Measurements from ENCODE around the gene PALM2AKAP2.

PALM2AKAP2 gene

DNA sequence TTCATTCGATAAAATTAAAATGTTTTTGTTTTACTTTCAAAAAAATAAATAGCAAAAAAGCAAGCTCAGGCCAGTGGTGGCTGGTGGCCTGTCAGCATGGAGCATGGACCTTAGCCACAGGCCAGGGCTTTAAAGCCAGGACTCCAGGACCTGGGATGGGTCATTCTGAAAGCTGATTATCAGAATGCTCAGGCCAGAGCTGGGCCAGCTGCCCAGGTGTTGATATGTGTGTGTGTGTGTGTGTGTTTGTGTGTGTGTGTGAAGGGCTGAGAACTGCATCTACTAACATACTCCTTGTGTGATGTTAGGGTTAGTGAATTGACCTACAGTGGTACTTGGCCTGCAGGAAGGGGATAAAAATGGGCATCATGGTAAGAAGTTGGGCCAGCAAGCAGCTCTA lies 21.5 kb downstream of the PALM2AKAP2 start:
- TF ChIP-seq, protein P1, sequence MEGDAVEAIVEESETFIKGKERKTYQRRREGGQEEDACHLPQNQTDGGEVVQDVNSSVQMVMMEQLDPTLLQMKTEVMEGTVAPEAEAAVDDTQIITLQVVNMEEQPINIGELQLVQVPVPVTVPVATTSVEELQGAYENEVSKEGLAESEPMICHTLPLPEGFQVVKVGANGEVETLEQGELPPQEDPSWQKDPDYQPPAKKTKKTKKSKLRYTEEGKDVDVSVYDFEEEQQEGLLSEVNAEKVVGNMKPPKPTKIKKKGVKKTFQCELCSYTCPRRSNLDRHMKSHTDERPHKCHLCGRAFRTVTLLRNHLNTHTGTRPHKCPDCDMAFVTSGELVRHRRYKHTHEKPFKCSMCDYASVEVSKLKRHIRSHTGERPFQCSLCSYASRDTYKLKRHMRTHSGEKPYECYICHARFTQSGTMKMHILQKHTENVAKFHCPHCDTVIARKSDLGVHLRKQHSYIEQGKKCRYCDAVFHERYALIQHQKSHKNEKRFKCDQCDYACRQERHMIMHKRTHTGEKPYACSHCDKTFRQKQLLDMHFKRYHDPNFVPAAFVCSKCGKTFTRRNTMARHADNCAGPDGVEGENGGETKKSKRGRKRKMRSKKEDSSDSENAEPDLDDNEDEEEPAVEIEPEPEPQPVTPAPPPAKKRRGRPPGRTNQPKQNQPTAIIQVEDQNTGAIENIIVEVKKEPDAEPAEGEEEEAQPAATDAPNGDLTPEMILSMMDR (IDR thresholded peaks at IDR 0.05; ENCODE audit: low read depth, low read length) = no peak
- H3K4me3 ChIP-seq (ENCODE audit: low read depth, low read length) = no peak overlapping the region

DNA sequence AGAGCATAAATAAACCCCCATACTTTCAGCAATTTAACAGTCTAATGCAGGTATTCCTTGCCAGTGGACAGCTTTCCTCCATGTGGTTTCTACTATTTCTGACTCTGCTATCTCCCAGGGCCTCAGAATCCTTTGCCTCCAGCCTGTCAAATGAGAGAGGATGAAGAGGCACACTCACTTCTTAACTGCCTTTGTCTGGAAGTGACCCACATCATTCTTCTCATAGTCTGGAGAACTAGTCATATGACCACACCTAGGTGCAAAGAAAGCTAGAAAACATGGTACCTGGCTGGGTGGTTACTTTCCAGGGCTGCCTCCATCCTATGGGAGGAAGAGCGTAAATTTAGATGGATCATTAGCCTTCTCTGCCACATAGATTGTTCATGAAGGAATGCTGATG lies 22.5 kb downstream of the PALM2AKAP2 start:
- TF ChIP-seq, protein P1 (IDR thresholded peaks at IDR 0.05; ENCODE audit: low read depth, low read length) = no peak

DNA sequence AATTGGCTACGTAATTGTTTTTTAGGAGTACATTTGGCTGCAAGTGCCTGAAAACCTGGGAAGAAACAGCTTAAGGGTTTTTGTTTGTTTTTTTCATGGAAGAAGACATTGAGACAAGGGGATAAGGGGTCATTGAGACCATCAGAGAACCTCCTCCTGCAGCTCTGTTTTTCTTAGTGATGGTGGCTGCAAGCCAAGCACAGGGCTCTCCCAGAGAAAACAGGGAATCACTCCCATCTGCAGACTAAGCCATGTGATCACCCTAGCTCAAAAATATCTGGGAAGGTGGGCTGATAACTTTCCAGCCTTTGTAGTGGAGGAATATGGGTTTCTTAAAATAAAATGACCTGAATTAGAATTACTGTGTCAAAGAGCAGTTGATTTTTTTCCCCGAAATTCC lies 25.1 kb downstream of the PALM2AKAP2 start:
- no peak overlapping the region for H3K4me3 ChIP-seq (ENCODE audit: low read depth, low read length)
- TF ChIP-seq, protein P1 (IDR thresholded peaks at IDR 0.05; ENCODE audit: low read depth, low read length) = no peak

More for the DNA sequence above, 22.5 kb downstream of the PALM2AKAP2 start:
- H3K4me3 ChIP-seq (ENCODE audit: low read depth, low read length) = no peak overlapping the region

DNA sequence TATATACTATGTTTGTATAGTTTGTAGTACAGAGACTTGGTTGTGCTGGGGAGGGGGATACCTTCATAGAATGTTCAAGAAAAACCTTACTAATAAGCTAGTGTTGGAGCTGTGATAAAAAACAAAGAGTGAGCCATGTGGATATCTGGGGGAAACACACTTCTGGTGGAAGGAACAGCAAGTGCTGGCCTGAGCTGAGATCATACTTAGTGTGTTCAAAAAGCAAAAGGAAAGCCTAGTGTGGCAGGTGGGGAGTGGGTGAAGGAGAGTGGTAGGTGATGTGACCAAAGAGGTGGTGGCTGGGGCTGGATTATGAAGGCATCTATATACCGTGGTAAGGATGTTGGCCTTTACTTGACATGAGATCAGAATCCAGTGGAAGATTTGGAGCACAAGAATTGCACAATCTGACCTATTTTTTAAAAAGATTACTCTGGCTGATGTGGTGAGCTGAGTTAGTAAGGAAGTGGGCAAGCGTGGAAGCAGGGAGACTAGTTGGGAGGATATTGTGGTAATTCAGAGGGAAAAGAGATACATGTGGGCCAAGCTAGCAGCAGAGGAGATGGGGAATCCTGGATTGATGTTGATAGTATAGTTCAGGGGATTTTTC lies 26.6 kb downstream of the PALM2AKAP2 start:
- H3K4me3 ChIP-seq (ENCODE audit: low read depth, low read length) = no peak overlapping the region
- TF ChIP-seq, protein P1 (IDR thresholded peaks at IDR 0.05; ENCODE audit: low read depth, low read length) = no peak

DNA sequence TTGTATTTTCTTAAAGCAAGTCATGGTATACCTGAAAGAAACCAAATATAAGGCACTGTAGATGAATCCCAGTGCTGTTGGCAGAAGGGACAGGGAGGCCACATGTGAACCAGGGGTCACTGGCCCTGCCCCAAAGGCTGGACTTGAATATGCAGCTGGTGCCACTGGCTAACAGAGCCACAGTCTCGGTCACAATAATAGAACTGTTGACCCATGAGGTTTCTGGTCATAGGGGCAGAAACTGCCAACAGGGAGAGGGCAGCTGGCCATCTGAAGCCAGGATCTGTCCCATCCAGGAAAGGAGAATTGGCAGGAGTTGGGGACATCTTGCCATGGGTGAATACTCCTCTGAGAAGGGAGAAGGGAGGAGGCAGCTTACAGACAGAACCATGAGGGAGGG lies 31.9 kb downstream of the PALM2AKAP2 start:
- TF ChIP-seq, protein P1 (IDR thresholded peaks at IDR 0.05; ENCODE audit: low read depth, low read length) = no peak
- H3K4me3 ChIP-seq (ENCODE audit: low read depth, low read length) = no peak overlapping the region

DNA sequence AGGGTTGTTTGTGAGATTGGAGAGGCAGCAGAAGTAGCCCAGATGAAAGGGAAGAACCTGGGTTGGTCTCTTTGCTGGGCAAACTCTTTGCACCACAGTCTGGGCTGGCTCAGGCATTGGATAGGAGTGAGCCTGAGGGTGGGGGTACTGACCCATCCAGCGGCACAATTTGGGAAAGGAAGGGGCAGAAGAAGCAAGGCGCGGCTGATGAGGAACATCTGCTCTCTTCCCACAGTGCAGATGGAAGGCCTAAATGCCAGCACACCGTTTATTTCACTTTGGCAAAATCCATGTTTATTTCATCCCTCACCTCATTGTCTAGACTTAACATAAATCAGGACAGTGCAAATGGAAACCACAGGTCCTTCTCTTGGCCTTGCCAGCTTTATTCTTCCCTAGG lies 32.3 kb downstream of the PALM2AKAP2 start:
- TF ChIP-seq, protein P1 (IDR thresholded peaks at IDR 0.05; ENCODE audit: low read depth, low read length) = no peak
- no peak overlapping the region for H3K4me3 ChIP-seq (ENCODE audit: low read depth, low read length)

DNA sequence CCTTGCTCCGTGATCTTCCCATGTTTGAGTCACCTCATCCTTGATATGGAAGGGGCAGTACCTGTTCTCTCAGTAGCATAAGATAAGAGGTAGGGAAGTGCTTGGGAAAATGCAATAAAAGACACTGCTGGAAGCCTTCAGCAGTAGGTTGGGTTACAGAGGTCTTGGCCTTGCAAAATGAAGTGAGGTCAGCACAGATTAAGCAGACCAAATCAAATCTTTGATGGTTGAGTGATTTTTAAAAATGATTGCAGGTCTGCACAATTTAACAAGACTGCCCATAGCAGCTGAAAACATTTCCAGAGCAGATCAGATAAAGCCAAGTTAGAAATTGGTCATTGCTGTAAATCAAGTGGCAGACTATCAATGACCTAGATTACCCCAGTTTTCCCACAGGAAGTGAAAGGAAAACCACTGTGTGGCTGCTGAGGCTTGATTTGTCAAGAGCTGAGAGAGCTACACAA lies 32.9 kb downstream of the PALM2AKAP2 start:
- no peak overlapping the region for H3K4me3 ChIP-seq (ENCODE audit: low read depth, low read length)
- TF ChIP-seq, protein P1 (IDR thresholded peaks at IDR 0.05; ENCODE audit: low read depth, low read length) = no peak

Measured in WI38 (cell line).